HG02678 (cell line): ENCODE data around the gene PRR5L.

Experiments
- ATAC-seq: cut with Tn5 transposase; IDR thresholded peaks from one replicate; pipeline ENCODE4 v1.9.1; 2021; ENCODE audit warnings: mild to moderate bottlenecking, moderate library complexity; ENCODE audit not compliant: unreplicated experiment

Gene PRR5L

DNA sequence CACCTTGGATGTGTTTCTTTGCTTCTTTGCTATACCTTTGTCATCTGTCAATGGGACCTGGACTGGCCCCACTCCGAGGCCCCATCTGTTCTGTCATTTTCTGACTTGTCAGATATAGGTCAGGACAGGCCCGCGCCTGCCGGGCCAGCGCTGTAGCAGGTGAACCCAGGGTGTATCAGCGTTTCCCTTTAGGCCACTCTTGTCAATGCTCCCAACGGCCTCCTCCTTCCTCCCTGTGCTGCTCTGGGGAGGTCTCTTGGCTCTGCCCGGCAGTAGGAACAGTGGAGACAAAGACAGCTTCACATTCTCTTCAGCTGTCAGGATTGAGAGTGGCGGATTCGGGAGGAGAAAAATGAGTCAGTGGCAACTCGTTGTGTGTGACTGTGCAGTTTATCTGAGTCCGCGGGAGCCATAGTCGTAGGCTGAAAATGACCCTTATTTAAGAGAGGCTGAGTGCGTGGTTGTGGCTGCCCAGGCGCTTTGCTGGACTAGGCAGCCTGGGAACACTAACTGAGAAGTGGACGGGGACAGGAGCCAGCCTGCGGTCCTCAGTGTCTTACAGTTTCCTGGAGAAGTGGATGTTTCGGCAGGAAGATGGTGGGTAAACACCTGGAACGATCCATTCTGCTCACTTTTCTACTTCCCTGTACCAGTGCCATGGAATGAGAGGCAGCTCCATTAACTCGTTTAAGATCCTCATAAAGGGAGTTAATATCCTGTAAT, 102.3 kb downstream of the PRR5L start:
- ATAC-seq: no peak

DNA sequence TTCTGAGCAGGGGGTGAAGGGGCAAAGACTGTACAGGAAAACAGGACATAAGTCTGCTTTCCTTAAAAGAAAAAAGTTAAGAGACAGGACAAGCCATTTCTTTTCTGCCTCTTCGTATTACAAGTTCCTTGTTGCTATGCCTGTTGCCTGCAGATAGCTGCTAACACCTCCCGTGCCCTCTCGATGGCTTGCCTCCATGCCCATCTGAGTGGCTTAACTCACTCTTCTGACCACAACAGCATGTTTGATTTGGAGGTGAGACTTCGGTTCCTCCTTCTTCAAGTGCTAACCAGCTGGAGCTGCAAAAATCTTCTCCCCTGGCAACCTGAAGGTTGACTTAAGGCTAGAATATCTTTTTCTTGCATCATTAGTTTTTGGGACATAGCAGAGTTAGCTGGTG, 103.1 kb downstream of the PRR5L start:
- no peak for ATAC-seq

- ATAC-seq: no peak
Observed at GRCh38 chr11:36399745-36400144, 103.7 kb downstream of the PRR5L start.

- ATAC-seq: no peak
Observed at GRCh38 chr11:36400766-36401455, 104.8 kb downstream of the PRR5L start.

GRCh38 chr11:36402568-36403170, 106.6 kb downstream of the PRR5L start:
- no peak for ATAC-seq

GRCh38 chr11:36403661-36404060, 107.6 kb downstream of the PRR5L start:
- no peak for ATAC-seq

DNA sequence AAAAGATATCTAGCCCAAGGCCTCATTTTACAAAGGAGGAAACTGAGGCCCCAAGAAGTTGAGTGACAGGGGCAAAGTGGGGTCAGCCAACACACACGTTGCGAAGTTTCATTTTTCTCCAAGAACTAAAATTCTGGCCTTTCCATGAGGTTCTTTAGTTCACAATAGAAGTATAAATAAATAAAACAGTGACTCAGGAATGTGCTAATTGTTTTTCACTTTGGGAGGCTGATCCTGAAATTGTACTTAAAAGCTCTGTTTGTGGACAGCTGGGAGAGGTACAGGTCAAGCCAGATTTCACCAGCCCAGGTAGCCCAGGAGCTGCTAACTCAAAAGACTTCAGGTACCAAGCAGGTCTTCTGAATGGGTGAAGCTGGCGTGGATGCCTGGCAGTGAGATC, 108.7 kb downstream of the PRR5L start:
- no peak for ATAC-seq

- ATAC-seq: no peak
Observed at GRCh38 chr11:36405585-36406367, 109.7 kb downstream of the PRR5L start.

- no peak for ATAC-seq
Observed at GRCh38 chr11:36407356-36407755, 111.3 kb downstream of the PRR5L start.

GRCh38 chr11:36408498-36409136, 112.5 kb downstream of the PRR5L start:
- no peak for ATAC-seq

- no peak for ATAC-seq
Observed at GRCh38 chr11:36409152-36409816, 113.2 kb downstream of the PRR5L start.

GRCh38 chr11:36411202-36411640, 115.1 kb downstream of the PRR5L start:
- peak; percentile 84 for ATAC-seq

GRCh38 chr11:36412781-36413383, 116.8 kb downstream of the PRR5L start:
- ATAC-seq: no peak

GRCh38 chr11:36417154-36417553, 121.1 kb downstream of the PRR5L start:
- no peak for ATAC-seq

DNA sequence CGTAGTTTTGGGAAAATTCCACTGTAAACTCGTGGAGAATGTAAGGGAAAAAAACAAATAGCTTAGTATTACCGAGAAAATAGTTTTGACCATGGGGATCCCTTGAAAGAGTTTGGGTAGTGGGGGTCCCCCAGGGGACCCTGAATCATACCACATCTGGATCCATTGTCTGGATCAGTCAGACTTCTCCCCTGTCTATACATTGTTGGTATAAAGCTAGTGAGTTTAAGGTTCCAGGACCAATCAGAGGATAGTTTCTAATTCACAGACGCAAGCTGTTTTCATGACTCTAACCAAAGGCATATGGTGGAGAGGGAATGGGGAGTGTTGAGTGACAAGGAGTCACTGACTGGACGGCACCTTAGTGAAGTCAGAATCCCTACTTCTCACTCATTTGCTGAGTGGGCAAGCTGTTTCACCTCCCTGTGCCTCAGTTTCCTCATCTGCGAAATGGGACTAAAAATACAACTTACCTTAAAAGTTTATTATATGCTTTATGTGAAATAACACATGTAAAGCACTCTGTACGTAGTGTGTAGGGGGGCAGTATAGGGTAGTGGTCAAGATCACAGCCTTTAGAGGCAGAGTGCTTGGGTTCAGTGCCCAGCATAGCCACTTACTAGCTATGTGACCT, 123.8 kb downstream of the PRR5L start:
- ATAC-seq: no peak

GRCh38 chr11:36421546-36422155, 125.6 kb downstream of the PRR5L start:
- ATAC-seq: no peak

GRCh38 chr11:36425561-36426081, 129.5 kb downstream of the PRR5L start:
- ATAC-seq: no peak

DNA sequence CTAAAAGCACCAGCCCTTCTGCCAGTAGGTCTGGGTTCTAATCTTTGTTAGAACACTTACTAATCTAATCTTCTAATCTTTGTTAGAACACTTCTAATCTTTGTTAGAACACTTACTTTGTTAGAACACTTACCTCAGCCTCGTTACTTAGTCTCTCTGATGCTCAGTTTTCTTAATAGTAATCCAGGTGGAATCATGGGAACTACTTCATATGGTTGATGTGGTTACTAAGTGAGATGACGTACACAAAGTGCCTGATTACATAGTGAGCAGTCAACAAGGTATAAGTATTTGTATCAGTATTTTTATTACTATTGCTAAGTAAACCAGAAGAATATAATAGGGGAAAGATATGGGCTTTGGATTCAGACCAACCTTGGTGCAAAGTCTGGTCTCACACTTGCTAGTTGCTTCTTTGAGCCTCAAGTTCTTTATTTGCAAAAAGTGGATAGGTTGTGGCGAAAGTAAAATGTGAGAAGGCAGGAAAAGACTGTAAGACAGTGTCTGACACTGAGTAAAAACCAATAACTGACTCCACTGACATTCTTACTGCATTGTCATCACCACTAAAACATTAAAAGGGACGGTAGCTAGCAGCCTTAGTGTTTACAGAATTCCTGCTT, 130.2 kb downstream of the PRR5L start:
- ATAC-seq: no peak
